NB4 (cell line): Measurements from ENCODE around the gene PCSK2.

ENCODE experiments used
- MYC ChIP-seq: IDR thresholded peaks from 2 replicates; pipeline ENCODE4 v1.6.1; 2011; ENCODE audit warnings: low read depth, low read length
- TF ChIP-seq, protein P1 (sequence below): IDR thresholded peaks from one replicate; pipeline ENCODE4 v1.5.1; 2012; ENCODE audit warnings: low read depth, low read length

DNA sequence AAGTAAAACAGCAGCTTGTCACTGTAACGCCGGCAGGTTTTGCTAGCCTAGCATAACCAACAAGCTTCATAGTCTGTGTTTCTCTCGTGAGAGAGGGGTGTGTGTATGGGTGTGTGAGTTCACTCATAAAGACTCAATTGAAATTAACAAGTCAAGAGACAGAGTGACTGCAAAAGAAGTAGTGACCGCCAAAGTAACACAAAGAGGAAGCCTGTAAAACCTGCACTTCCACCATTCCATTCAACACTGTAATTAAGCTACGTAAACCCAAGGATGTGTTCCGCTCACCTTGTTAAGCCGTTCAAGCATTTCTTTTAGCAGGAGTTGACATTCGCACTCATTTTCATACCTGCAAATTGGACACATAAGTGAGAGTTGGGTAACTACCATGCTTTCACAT is 297.7 kb downstream of the PCSK2 start:
- TF ChIP-seq, protein P1, sequence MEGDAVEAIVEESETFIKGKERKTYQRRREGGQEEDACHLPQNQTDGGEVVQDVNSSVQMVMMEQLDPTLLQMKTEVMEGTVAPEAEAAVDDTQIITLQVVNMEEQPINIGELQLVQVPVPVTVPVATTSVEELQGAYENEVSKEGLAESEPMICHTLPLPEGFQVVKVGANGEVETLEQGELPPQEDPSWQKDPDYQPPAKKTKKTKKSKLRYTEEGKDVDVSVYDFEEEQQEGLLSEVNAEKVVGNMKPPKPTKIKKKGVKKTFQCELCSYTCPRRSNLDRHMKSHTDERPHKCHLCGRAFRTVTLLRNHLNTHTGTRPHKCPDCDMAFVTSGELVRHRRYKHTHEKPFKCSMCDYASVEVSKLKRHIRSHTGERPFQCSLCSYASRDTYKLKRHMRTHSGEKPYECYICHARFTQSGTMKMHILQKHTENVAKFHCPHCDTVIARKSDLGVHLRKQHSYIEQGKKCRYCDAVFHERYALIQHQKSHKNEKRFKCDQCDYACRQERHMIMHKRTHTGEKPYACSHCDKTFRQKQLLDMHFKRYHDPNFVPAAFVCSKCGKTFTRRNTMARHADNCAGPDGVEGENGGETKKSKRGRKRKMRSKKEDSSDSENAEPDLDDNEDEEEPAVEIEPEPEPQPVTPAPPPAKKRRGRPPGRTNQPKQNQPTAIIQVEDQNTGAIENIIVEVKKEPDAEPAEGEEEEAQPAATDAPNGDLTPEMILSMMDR = no peak
- no peak for TF ChIP-seq MYC
